Tibial artery (tissue), 4 donors: ENCODE results near the gene EXOG.

Source experiments
- DNase-seq, 2 donors: peaks; one replicate each; pipeline ENCODE4 v3.0.0-alpha.2; 2019
- H3K27ac ChIP-seq, 2 donors: fragments of 200-600 bp; sonication (generic) in 1 of 2; 1 replicate in 1 of 2; 2 replicates in 1 of 2; pipeline ENCODE4 v1.5.1; 2018 to 2019; ENCODE audit warnings: mild to moderate bottlenecking in 1 of 2
- H3K27me3 ChIP-seq, 2 donors: fragments of 200-600 bp; sonication (generic) in 1 of 2; one replicate each; pipeline versions ENCODE4 v1.5.1 to v1.6.0; 2016 to 2019
- H3K36me3 ChIP-seq, 3 donors: fragments of 200-600 bp; sonication (generic) in 2 of 3; one replicate each; pipeline ENCODE4 v1.5.1; 2016 to 2019; ENCODE audit warnings: mild to moderate bottlenecking in 2 of 3
- H3K4me1 ChIP-seq, 4 donors: fragments of 200-600 bp; sonication (generic) in 2 of 4; 1 replicate in 3 of 4; 2 replicates in 1 of 4; pipeline ENCODE4 v1.5.1; 2016 to 2019
- H3K4me3 ChIP-seq, 2 donors: fragments of 200-600 bp; sonication (generic) in 1 of 2; 1 replicate in 1 of 2; 2 replicates in 1 of 2; pipeline ENCODE4 v1.5.1; 2018 to 2019; ENCODE audit warnings: mild to moderate bottlenecking in 2 of 2
- H3K9me3 ChIP-seq, 3 donors: fragments of 200-600 bp; sonication (generic) in 1 of 3; one replicate each; pipeline ENCODE4 v1.5.1; 2016 to 2019
- CTCF ChIP-seq, 2 experiments: fragments of 200-600 bp in 1 of 2; fragments of 450-650 bp in 1 of 2; IDR thresholded peaks; one replicate each; pipeline ENCODE4 v1.5.1; 2017 to 2019; ENCODE audit warnings: antibody characterized with exemption in 2 of 2, mild to moderate bottlenecking in 1 of 2, moderate library complexity in 1 of 2
- intact Hi-C: fragments of 100-400 bp; cut with DNase I; formaldehyde crosslinking; loops from one replicate; pipeline ENCODE4 v1.15.0; 2023; ENCODE audit warnings: low total_unique reads

The EXOG gene

GRCh38 chr3:38555926-38556325 lies 59.8 kb downstream of the EXOG start:
- TF ChIP-seq CTCF (IDR thresholded peaks at IDR 0.05), result no peak
- intact Hi-C loops, result no loop called here
- H3K9me3 ChIP-seq, result no peaks in the 10 kb centered on the region

GRCh38 chr3:38556640-38557358 lies 60.7 kb downstream of the EXOG start:
- H3K9me3 ChIP-seq, result no peaks in the 10 kb centered on the region
- TF ChIP-seq CTCF (IDR thresholded peaks at IDR 0.05), result no peak
- H3K4me3 ChIP-seq, result no peak overlapping the region
- intact Hi-C loops, result no loop called here
- H3K27me3 ChIP-seq, result no peaks in the 10 kb centered on the region
- H3K27ac ChIP-seq, result no peak overlapping the region
- DNase-seq, result no peak
- H3K4me1 ChIP-seq, result no peaks in the 10 kb centered on the region
- H3K36me3 ChIP-seq, result no peaks in the 10 kb centered on the region

More at GRCh38 chr3:38555926-38556325, 59.8 kb downstream of the EXOG start:
- H3K27me3 ChIP-seq, result no peaks in the 10 kb centered on the region
- H3K4me3 ChIP-seq, result no peak overlapping the region
- H3K27ac ChIP-seq, result no peak overlapping the region
- H3K4me1 ChIP-seq, result no peaks in the 10 kb centered on the region
- H3K36me3 ChIP-seq, result no peaks in the 10 kb centered on the region
- no peak for DNase-seq

- no peaks in the 10 kb centered on the region for H3K9me3 ChIP-seq
- no peak for DNase-seq
- intact Hi-C loops, result no loop called here
Measured at GRCh38 chr3:38558864-38559263, 62.7 kb downstream of the EXOG start.

DNA sequence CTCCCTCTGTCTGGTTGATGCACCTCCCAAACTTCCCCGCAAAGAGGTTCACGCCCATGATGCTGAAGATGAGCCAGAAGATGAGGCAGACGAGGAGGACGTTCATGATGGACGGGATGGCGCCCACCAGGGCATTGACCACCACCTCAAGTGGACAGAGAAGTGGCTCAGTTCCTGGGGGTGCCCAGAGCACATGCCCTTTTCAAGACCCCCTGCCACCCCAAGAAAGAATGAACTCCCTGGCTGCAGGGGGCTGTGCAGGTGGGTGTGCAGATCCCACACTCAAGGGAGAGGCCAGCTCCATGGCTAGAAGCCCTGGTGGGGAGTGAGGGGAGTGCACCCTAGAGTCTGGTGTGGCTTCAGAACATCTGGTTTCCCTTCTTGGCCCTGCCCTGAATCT lies 64.1 kb downstream of the EXOG start:
- H3K27me3 ChIP-seq, result no peaks in the 10 kb centered on the region
- DNase-seq, result no peak
- H3K27ac ChIP-seq, result no peak overlapping the region
- no peaks in the 10 kb centered on the region for H3K4me1 ChIP-seq
- H3K4me3 ChIP-seq, result no peak overlapping the region
- H3K9me3 ChIP-seq, result no peaks in the 10 kb centered on the region
- TF ChIP-seq CTCF (IDR thresholded peaks at IDR 0.05), result no peak
- H3K36me3 ChIP-seq, result no peaks in the 10 kb centered on the region
- intact Hi-C loops, result no loop called here

More at GRCh38 chr3:38558864-38559263, 62.7 kb downstream of the EXOG start:
- Histone ChIP-seq H3K36me3 (no peaks in the 10 kb centered on the region), H3K4me1 (no peaks in the 10 kb centered on the region), H3K27ac (no peak overlapping the region), H3K27me3 (no peaks in the 10 kb centered on the region), H3K4me3 (no peak overlapping the region)
- no peak for TF ChIP-seq CTCF (IDR thresholded peaks at IDR 0.05)

- H3K9me3 ChIP-seq, result no peaks in the 10 kb centered on the region
- intact Hi-C loops, result no loop called here
- H3K36me3 ChIP-seq, result no peaks in the 10 kb centered on the region
- no peaks in the 10 kb centered on the region for H3K4me1 ChIP-seq
- H3K27ac ChIP-seq, result no peak overlapping the region
- H3K4me3 ChIP-seq, result no peak overlapping the region
- H3K27me3 ChIP-seq, result no peaks in the 10 kb centered on the region
- no peak for DNase-seq
- TF ChIP-seq CTCF (IDR thresholded peaks at IDR 0.05), result no peak
Measured at GRCh38 chr3:38560996-38561717, 65.0 kb downstream of the EXOG start.
